ENCODE measurements around the gene SEPTIN12.
A peak's percentile ranks its signal among the peaks of the same experiment; 100 is the strongest.

The SEPTIN12 gene

DNA sequence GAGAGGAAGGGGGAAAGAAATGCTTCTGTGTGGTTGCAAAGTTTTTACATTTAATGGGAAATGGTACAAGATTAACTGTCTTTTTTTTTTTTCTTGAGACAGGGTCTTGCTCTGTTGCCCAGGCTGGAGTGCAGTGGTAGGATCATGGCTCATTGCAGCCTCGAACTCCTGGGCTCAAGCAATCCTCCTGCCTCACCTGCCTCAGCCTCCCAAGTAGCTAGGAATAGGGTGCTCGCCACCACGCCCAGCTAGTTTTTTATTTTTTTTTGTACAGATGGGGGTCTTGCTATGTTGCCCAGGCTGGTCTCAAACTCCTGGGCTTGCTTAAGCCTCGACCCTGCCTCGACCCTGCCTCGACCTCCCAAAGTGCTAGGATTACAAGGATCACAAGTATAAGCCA is 18.1 kb upstream of the SEPTIN12 start:
- no peaks in the 10 kb centered on the region for H3K9me3 ChIP-seq (ENCODE audit: severe bottlenecking)
- DNase-seq, result no peak
- H3K36me3 ChIP-seq, result peaks cover 67% of the 10 kb centered on the region
- no peak overlapping the region for H3K4me3 ChIP-seq (ENCODE audit: low read depth, low read length)
- no peak overlapping the region for H3K27ac ChIP-seq
- no peaks in the 10 kb centered on the region for H3K27me3 ChIP-seq (ENCODE audit: insufficient read depth, low read depth, severe bottlenecking)
- TF ChIP-seq, protein P1, sequence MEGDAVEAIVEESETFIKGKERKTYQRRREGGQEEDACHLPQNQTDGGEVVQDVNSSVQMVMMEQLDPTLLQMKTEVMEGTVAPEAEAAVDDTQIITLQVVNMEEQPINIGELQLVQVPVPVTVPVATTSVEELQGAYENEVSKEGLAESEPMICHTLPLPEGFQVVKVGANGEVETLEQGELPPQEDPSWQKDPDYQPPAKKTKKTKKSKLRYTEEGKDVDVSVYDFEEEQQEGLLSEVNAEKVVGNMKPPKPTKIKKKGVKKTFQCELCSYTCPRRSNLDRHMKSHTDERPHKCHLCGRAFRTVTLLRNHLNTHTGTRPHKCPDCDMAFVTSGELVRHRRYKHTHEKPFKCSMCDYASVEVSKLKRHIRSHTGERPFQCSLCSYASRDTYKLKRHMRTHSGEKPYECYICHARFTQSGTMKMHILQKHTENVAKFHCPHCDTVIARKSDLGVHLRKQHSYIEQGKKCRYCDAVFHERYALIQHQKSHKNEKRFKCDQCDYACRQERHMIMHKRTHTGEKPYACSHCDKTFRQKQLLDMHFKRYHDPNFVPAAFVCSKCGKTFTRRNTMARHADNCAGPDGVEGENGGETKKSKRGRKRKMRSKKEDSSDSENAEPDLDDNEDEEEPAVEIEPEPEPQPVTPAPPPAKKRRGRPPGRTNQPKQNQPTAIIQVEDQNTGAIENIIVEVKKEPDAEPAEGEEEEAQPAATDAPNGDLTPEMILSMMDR (IDR thresholded peaks at IDR 0.05; ENCODE audit: low read depth, low read length), result no peak

DNA sequence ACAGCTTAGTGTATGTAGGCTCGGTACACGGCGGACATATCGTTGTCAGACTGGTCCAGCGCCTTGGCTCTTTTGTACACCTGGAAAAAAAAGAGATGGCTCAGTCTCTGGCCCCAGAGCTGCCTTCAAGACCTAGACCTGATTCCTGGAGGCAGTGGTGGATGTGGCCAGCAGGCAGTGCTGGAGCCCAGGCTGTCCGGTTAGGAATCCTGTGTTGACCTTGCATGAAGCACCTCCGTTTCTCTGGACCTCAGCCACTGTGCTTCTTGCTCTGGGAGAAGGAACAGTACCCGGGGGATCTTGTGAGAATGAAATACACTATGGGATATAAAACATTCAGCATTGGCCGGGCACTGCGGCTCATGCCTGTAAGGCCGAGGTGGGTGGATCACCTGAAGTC is 17.1 kb upstream of the SEPTIN12 start:
- TF ChIP-seq, protein P1 (IDR thresholded peaks at IDR 0.05; ENCODE audit: low read depth, low read length), result peak; percentile 22; the same call in 1 of the 2 replicates

DNA sequence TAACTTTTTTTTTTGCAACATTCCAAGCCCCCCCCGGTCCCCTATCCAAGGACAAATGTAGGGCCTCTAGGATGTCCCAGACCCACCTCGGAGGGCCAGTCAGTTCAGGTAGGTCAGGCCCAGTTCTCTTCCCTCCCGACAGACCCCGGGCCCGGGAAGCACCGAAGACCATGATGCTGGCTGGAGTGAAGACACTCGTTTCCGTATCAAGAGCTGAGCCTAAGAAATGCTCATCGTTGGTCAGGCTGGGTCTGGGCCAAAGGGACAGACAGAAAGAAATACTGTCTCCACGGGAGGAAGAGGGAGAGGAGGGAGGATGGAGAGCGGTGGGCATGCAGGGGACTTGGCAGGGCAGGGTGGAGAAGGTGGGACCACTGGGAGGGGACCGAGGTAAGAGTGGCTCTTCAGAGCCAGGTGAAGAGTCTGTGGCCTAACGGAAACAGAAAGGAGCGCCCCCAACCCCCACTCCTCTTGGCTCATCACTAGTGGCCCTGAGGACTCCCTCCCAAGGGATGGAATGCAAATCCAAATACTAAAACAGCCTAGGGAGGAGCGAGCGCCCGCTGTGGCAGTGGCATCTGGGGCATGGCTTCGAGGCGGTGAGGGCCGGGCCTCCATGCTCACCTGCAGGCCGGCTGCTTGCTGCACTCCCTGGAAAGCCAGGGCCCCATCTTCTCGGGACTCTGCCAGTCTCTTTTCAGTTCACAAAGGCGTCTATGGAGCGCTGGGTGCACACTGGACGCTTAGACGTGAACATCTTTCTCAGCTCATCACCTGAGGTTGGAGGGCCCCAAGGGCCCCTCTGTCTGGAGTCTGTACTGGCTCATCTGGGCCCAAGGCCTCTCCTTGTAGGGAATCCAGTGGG is 16.0 kb upstream of the SEPTIN12 start:
- TF ChIP-seq, protein P1 (IDR thresholded peaks at IDR 0.05; ENCODE audit: low read depth, low read length), result no peak
- Histone ChIP-seq H3K27me3 (ENCODE audit: insufficient read depth, low read depth, severe bottlenecking) (no peaks in the 10 kb centered on the region), H3K36me3 (peaks cover 67% of the 10 kb centered on the region), H3K27ac (peak overlapping the region; percentile 95), H3K4me3 (ENCODE audit: low read depth, low read length) (no peak overlapping the region), H3K9me3 (ENCODE audit: severe bottlenecking) (no peaks in the 10 kb centered on the region)
- DNase-seq, result no peak

More for the DNA sequence above, 17.1 kb upstream of the SEPTIN12 start:
- no peaks in the 10 kb centered on the region for H3K27me3 ChIP-seq (ENCODE audit: insufficient read depth, low read depth, severe bottlenecking)
- peak; percentile 41 for DNase-seq
- no peak overlapping the region for H3K4me3 ChIP-seq (ENCODE audit: low read depth, low read length)
- H3K27ac ChIP-seq, result peak overlapping the region; percentile 95
- no peaks in the 10 kb centered on the region for H3K9me3 ChIP-seq (ENCODE audit: severe bottlenecking)
- H3K36me3 ChIP-seq, result peaks cover 66% of the 10 kb centered on the region

DNA sequence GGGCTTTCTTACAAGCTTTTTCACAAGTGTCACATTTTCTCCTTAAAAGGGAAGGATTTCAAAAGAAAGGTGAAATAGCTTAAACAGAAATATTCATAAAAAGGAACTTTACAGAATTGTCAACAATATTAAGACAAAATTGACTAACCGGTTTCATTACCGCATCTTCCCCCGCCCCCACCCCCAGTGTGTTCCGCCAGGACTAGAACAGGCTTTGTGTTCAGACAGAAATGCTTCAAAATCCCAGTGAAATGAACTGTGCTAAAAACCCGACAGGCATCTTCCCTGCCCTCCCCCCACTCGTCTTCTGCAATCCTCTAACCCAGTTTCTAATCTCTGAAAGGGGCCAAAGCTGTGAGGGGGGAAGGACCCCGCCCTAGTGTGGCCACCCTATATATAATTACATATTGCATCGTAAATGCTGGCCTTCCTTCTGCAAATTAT is 15.3 kb upstream of the SEPTIN12 start:
- peak; percentile 51 for DNase-seq
- H3K9me3 ChIP-seq (ENCODE audit: severe bottlenecking), result no peaks in the 10 kb centered on the region
- TF ChIP-seq, protein P1 (IDR thresholded peaks at IDR 0.05; ENCODE audit: low read depth, low read length), result no peak
- H3K36me3 ChIP-seq, result peaks cover 70% of the 10 kb centered on the region
- H3K27ac ChIP-seq, result peak overlapping the region; percentile 95
- H3K27me3 ChIP-seq (ENCODE audit: insufficient read depth, low read depth, severe bottlenecking), result no peaks in the 10 kb centered on the region
- peak overlapping the region; percentile 63 for H3K4me3 ChIP-seq (ENCODE audit: low read depth, low read length)

DNA sequence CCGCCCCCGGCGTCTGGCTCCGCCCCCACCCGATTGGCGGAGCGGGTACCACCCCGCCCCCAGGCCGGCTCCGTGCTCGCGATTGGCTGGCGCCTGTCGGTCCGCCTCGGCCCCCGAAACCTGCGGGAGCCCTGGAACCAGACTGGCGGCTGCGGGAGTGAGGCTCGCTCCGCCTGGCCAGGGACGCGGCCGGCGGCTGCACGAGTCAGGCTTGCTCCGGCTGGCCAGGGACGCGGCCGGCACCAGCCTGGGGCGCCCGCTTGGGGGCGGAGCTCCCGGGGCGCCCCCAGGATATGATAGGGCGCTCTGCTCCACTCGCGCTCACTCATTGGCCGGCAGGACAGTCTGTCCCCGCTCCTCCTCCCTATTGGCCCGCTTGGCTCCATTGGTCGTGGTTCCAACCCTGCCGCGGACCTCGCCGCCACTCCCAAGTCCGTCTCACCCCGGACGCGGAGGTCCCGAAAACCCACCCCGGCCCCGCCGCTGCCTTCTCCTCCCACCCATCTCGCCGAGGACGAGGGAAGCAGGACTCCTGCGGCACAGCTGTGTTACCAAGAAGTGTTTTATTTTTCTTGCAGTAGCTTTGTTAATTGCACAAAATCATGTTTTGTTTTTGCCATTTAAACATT is 14.6 kb upstream of the SEPTIN12 start:
- H3K27ac ChIP-seq, result peak overlapping the region; percentile 95
- TF ChIP-seq, protein P1 (IDR thresholded peaks at IDR 0.05; ENCODE audit: low read depth, low read length), result no peak
- H3K27me3 ChIP-seq (ENCODE audit: insufficient read depth, low read depth, severe bottlenecking), result no peaks in the 10 kb centered on the region
- H3K36me3 ChIP-seq, result peaks cover 72% of the 10 kb centered on the region
- DNase-seq, result peak; percentile 95
- no peaks in the 10 kb centered on the region for H3K9me3 ChIP-seq (ENCODE audit: severe bottlenecking)
- peak overlapping the region; percentile 63 for H3K4me3 ChIP-seq (ENCODE audit: low read depth, low read length)

All from WERI-Rb-1 (cell line).